Stomach (tissue), 4 donors: ENCODE data around the gene MYO16.

ENCODE experiments used
- CTCF ChIP-seq, 7 experiments: fragments of 450-650 bp in 4 of 7; fragments of 200-600 bp in 3 of 7; sonication (generic) in 3 of 7; IDR thresholded peaks; one replicate each; pipeline ENCODE4 v1.5.1; 2016 to 2019; ENCODE audit warnings: antibody characterized with exemption in 7 of 7, control low read depth in 2 of 7, mild to moderate bottlenecking in 1 of 7
- POLR2A ChIP-seq, 4 donors: fragments of 450-650 bp; IDR thresholded peaks; one replicate each; pipeline ENCODE4 v1.6.1; 2016; ENCODE audit warnings: antibody characterized with exemption in 4 of 4, control low read depth in 2 of 4, mild to moderate bottlenecking in 1 of 4, moderate library complexity in 1 of 4

GRCh38 chr13:108987517-108987916 is 358.1 kb downstream of the MYO16 start:
- no peak for TF ChIP-seq CTCF (IDR thresholded peaks at IDR 0.05)
- no peak for TF ChIP-seq POLR2A (IDR thresholded peaks at IDR 0.05)
